Gastrocnemius medialis (tissue), 4 donors: Measurements from ENCODE around the gene PCDH1.

Source experiments
- CTCF ChIP-seq, 5 experiments: fragments of 450-650 bp in 3 of 5; fragments of 200-600 bp in 2 of 5; sonication (generic) in 2 of 5; IDR thresholded peaks in 4 of 5; conservative IDR thresholded peaks in 1 of 5; 1 replicate in 4 of 5; 2 replicates in 1 of 5; pipeline ENCODE4 v1.5.1; 2016 to 2019; ENCODE audit warnings: antibody characterized with exemption in 5 of 5, mild to moderate bottlenecking in 3 of 5, moderate library complexity in 3 of 5
- POLR2A ChIP-seq, 2 donors: fragments of 450-650 bp; IDR thresholded peaks; one replicate each; pipeline ENCODE4 v1.6.1; 2017; ENCODE audit warnings: antibody characterized with exemption in 2 of 2, mild to moderate bottlenecking in 2 of 2, moderate library complexity in 2 of 2

- no peak for TF ChIP-seq CTCF (IDR thresholded peaks at IDR 0.05 in 4 of 5, conservative IDR thresholded peaks at IDR 0.05 in 1 of 5)
- TF ChIP-seq POLR2A (IDR thresholded peaks at IDR 0.05), result no peak
Observed at GRCh38 chr5:141863569-141864178, 14.5 kb downstream of the PCDH1 start.
